ENCODE results near the gene HTRA1. TPM values are rescaled to one million over a fixed set of nuclear protein-coding genes. Genes with fewer than 3 reads are reported as not detected.

Gene HTRA1
- total RNA-seq, 1 donor from 2014 or later: 35.7 TPM

DNA sequence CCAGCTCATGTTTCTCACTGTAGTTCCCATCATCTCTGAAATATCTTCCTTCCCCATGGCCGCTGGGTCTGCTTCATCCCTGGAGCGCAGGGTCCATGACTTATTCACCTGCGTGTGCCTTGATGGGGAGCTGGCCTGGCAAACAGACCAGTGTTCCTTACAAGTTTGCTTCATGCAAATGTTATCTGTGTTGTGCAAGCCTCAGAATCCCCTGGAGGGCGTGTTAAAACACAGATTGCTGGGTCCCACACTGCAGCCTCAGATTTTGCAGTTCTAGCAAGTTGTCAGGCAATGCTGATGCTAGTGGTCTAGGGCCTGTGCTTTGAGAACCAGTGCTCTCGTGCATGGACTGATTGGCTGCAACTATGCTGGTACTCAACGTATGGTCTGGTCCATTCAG is 92.0 kb downstream of the HTRA1 start:
- no peak for DNase-seq (ENCODE audit: low read depth)
- TF ChIP-seq, protein P1, sequence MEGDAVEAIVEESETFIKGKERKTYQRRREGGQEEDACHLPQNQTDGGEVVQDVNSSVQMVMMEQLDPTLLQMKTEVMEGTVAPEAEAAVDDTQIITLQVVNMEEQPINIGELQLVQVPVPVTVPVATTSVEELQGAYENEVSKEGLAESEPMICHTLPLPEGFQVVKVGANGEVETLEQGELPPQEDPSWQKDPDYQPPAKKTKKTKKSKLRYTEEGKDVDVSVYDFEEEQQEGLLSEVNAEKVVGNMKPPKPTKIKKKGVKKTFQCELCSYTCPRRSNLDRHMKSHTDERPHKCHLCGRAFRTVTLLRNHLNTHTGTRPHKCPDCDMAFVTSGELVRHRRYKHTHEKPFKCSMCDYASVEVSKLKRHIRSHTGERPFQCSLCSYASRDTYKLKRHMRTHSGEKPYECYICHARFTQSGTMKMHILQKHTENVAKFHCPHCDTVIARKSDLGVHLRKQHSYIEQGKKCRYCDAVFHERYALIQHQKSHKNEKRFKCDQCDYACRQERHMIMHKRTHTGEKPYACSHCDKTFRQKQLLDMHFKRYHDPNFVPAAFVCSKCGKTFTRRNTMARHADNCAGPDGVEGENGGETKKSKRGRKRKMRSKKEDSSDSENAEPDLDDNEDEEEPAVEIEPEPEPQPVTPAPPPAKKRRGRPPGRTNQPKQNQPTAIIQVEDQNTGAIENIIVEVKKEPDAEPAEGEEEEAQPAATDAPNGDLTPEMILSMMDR (conservative IDR thresholded peaks at IDR 0.05; ENCODE audit: low read depth, low read length): no peak
- H3K4me3 ChIP-seq (ENCODE audit: low read depth, low read length): no peak overlapping the region

GRCh38 chr10:122554131-122555036 is 93.0 kb downstream of the HTRA1 start:
- no peak for DNase-seq (ENCODE audit: low read depth)
- H3K4me3 ChIP-seq (ENCODE audit: low read depth, low read length): no peak overlapping the region
- TF ChIP-seq, protein P1 (conservative IDR thresholded peaks at IDR 0.05; ENCODE audit: low read depth, low read length): no peak

GRCh38 chr10:122555442-122555841 is 94.1 kb downstream of the HTRA1 start:
- H3K4me3 ChIP-seq (ENCODE audit: low read depth, low read length): no peak overlapping the region
- TF ChIP-seq, protein P1 (conservative IDR thresholded peaks at IDR 0.05; ENCODE audit: low read depth, low read length): no peak
- DNase-seq (ENCODE audit: low read depth): no peak

DNA sequence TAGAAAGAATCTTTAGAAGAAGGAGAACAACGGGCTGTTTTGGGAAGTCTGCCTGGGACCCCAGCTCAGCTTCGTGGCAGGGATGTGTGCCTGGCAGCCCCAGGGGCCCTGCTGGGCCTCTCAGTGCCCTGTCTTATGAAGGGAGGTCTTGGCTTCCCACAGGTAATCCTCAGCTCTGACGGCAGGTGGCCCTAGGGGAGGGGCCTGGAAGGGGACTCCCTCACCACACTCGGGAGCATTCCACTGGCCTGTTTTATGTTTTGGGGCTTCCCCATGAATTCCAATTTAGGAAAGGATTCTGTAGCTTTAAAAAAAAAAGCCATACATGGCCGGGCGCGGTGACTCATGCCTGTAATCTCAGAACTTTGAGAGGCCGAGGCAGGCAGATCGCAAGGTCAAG is 96.2 kb downstream of the HTRA1 start:
- TF ChIP-seq, protein P1 (conservative IDR thresholded peaks at IDR 0.05; ENCODE audit: low read depth, low read length): peak; percentile 17
- DNase-seq (ENCODE audit: low read depth): no peak
- no peak overlapping the region for H3K4me3 ChIP-seq (ENCODE audit: low read depth, low read length)

GRCh38 chr10:122558452-122558851 is 97.1 kb downstream of the HTRA1 start:
- H3K4me3 ChIP-seq (ENCODE audit: low read depth, low read length): no peak overlapping the region
- TF ChIP-seq, protein P1 (conservative IDR thresholded peaks at IDR 0.05; ENCODE audit: low read depth, low read length): no peak
- no peak for DNase-seq (ENCODE audit: low read depth)

DNA sequence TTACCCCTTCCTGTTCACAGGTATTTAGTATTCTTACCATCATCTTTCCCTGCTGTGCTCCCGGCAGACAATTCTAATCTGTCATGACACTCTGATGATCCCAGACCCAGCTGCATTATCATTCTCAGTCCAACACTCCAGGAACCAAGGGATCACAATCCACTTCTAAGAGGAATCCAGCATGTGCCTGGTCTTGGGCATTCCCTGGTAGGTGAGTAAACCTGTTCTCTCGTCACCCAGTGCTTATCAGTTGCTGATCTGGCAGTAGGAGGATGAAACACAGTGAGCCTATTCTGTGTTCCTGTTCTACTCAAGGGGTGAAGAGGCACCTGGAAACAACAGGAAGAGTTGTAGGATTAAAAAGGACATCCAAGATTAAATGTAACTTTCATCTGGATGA is 97.9 kb downstream of the HTRA1 start:
- no peak overlapping the region for H3K4me3 ChIP-seq (ENCODE audit: low read depth, low read length)
- TF ChIP-seq, protein P1 (conservative IDR thresholded peaks at IDR 0.05; ENCODE audit: low read depth, low read length): no peak
- no peak for DNase-seq (ENCODE audit: low read depth)

All from epithelial cell of proximal tubule (primary cell).